SJCRH30 (cell line): ENCODE measurements around the gene NKX2-2. TPM values are rescaled to one million over a fixed set of nuclear protein-coding genes. Genes with fewer than 3 reads are reported as not detected.

Source experiments
- DNase-seq, 2 experiments: peaks; one replicate each; pipeline ENCODE4 v3.0.0-alpha.2; 2015 to 2020
- H3K27ac ChIP-seq: fragments of 250-450 bp; sonication (Bioruptor Pico); 2 replicates; pipeline ENCODE4 v1.5.1; 2020; ENCODE audit warnings: mild to moderate bottlenecking, moderate library complexity
- H3K27me3 ChIP-seq: fragments of 250-450 bp; sonication (Bioruptor Pico); 2 replicates; pipeline ENCODE4 v1.5.1; 2020; ENCODE audit warnings: mild to moderate bottlenecking, moderate library complexity
- H3K36me3 ChIP-seq: fragments of 250-450 bp; sonication (Bioruptor Pico); 2 replicates; pipeline ENCODE4 v1.5.1; 2020; ENCODE audit warnings: mild to moderate bottlenecking, moderate library complexity
- H3K4me1 ChIP-seq: fragments of 250-450 bp; sonication (Bioruptor Pico); 2 replicates; pipeline ENCODE4 v1.5.1; 2020; ENCODE audit warnings: mild to moderate bottlenecking, moderate library complexity
- H3K4me3 ChIP-seq: fragments of 250-450 bp; sonication (Bioruptor Pico); 2 replicates; pipeline ENCODE4 v1.5.1; 2020; ENCODE audit warnings: mild to moderate bottlenecking, moderate library complexity
- H3K9me3 ChIP-seq: fragments of 250-450 bp; sonication (Bioruptor Pico); replicated peaks from 2 replicates; pipeline ENCODE4 v1.5.1; 2020; ENCODE audit warnings: mild to moderate bottlenecking, moderate library complexity
- total RNA-seq: library from RNA; depleted of rRNA; stranded (reverse); fragments of >200 nt; shearing (Covaris generic); gene quantifications from 2 replicates; pipeline ENCODE4 v1.2.3, GENCODE V29; 2014

Gene NKX2-2
- total RNA-seq, 1 experiment from 2014 or later, result not detected

DNA sequence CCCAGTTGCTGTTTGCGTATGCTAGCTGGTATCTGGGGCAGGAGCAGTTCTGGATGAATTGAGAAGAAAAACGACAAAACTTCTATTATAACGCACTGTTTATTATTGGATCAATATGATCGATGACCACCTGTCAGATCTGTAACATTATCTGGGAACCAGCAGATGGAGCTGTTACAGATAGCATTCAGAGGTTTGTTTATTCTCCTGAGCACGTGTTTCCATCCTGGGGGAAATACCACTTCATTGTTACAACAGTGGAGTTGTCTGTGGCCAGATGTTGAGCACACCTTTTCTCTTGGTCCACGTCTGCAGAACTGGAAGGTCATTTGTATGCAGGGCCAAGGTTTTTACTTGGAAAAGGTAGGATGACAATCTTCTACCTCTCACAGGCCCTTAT, 16.0 kb upstream of the NKX2-2 start:
- no peak for DNase-seq
- Histone ChIP-seq H3K9me3 (no peaks in the 10 kb centered on the region), H3K27me3 (peaks cover 6% of the 10 kb centered on the region; the same call in 1 of the 2 replicates), H3K4me1 (no peaks in the 10 kb centered on the region), H3K27ac (no peak overlapping the region), H3K36me3 (no peaks in the 10 kb centered on the region), H3K4me3 (no peak overlapping the region)

DNA sequence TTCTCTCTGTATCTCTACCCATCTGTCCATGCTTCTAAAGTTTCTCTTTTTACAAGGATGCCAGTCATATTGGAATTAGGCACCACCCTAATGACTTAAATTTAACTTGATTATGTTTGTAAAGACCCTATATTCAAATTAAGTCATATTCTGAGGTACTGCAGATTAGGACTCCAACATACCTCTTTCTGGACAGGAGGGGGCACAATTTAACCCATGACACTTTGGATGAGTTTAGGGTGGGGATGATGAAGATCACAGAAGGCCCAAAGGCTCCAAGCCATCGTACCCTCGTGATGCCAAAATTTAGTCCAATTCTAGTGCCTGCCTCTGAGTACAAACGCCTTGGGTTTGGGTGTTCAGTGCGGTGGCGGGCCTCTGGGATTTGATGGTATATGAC, 15.0 kb upstream of the NKX2-2 start:
- no peak for DNase-seq
- H3K4me1 ChIP-seq, result no peaks in the 10 kb centered on the region
- H3K36me3 ChIP-seq, result no peaks in the 10 kb centered on the region
- peaks cover 3% of the 10 kb centered on the region; the same call in 1 of the 2 replicates for H3K27me3 ChIP-seq
- no peak overlapping the region for H3K4me3 ChIP-seq
- no peak overlapping the region for H3K27ac ChIP-seq
- no peaks in the 10 kb centered on the region for H3K9me3 ChIP-seq

DNA sequence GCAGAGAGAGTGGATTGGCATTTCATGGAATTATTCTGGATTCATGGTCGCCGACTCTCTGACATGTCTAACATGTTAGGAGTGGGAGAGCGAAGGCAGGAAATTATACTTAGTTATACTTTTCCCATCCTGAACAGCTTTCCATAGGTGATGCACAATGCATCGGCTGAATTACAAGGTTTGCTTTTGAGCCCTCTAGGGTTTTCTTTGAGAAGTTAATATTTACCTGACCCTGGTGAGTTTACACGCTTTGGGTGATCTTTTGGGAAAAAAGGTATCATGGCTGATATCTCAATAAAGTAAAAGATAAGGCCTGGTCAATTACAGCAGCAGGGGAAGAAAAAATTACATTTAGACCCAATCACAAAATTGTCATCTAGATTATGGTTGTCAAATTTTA, 14.0 kb upstream of the NKX2-2 start:
- no peaks in the 10 kb centered on the region for H3K36me3 ChIP-seq
- no peak overlapping the region for H3K4me3 ChIP-seq
- peaks cover 3% of the 10 kb centered on the region; the same call in 1 of the 2 replicates for H3K27me3 ChIP-seq
- H3K27ac ChIP-seq, result no peak overlapping the region
- H3K9me3 ChIP-seq, result no peaks in the 10 kb centered on the region
- no peaks in the 10 kb centered on the region for H3K4me1 ChIP-seq
- no peak for DNase-seq

DNA sequence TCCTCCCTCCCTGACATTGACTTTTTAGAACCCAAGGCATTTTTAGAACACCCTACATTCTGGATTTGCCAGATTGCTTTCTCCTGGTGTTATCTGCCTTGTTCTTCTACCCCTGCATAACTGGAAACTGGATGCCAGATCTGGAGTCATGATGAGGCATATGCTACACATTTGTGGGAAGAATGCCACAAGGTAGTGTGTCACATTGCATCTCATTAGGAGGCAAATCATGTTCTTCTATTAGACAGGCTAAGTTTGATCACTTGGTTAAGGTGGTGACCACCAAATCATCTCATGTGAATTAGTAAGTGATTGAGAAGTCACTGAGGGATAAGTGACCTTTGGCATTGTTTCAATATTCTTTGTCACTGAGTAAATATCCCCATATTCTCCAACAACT, 12.9 kb upstream of the NKX2-2 start:
- Histone ChIP-seq H3K4me1 (no peaks in the 10 kb centered on the region), H3K27me3 (peaks cover 3% of the 10 kb centered on the region; the same call in 1 of the 2 replicates), H3K36me3 (no peaks in the 10 kb centered on the region), H3K9me3 (no peaks in the 10 kb centered on the region), H3K27ac (no peak overlapping the region), H3K4me3 (no peak overlapping the region)
- DNase-seq, result no peak

DNA sequence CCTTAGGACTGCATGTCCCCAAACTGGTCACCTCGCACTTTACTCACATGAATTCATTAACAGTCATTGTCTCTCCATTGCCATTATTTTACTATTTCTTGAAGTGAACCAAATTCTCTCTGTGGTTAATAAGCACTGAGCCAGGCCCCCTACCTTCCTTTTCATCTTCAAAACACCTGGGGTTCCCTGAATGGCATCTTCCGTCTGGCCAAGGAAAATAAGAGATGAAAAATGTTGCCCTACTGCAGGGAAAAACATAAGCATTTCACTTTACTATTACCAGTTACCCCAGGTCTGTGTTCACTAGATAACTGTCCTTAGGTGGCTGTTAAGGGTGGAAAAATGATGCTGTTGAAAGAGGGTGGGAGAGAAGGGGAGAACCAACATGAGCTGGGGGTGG, 10.0 kb upstream of the NKX2-2 start:
- Histone ChIP-seq H3K36me3 (no peaks in the 10 kb centered on the region), H3K27ac (no peak overlapping the region), H3K4me3 (no peak overlapping the region), H3K9me3 (no peaks in the 10 kb centered on the region), H3K27me3 (peaks cover 3% of the 10 kb centered on the region; the same call in 1 of the 2 replicates), H3K4me1 (no peaks in the 10 kb centered on the region)
- no peak for DNase-seq

DNA sequence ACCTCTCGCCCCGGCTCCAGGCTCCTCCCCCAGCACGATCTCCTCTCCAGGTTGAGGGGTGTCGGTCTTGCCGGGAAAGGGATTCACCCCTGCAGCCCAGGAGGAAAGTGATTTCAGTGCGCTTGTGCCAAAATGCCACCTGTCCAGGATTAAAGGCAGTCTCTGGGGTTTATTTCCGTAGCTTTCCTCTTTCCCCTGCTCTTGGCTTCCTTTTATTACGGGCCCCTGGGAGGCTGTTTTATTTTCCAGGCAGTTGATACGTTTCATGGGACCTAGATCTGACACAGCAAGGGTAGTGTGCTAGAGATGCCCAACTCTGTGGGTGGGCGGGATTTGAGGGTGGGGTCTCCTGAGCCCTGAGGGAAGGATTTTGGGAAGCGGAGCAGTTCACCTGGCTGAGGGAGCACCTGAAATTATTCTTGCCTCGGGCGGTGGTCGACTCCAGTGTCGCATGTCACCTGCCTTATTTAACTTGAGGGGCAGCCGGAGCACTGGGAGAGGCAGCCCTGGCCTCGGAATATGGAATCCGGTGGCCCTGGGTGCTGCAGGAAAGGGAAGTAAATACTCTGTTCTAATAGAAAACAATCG, 9.5 kb upstream of the NKX2-2 start:
- Histone ChIP-seq H3K4me3 (no peak overlapping the region), H3K36me3 (no peaks in the 10 kb centered on the region), H3K4me1 (no peaks in the 10 kb centered on the region), H3K9me3 (no peaks in the 10 kb centered on the region), H3K27ac (no peak overlapping the region), H3K27me3 (peaks cover 3% of the 10 kb centered on the region; the same call in 1 of the 2 replicates)
- no peak for DNase-seq

DNA sequence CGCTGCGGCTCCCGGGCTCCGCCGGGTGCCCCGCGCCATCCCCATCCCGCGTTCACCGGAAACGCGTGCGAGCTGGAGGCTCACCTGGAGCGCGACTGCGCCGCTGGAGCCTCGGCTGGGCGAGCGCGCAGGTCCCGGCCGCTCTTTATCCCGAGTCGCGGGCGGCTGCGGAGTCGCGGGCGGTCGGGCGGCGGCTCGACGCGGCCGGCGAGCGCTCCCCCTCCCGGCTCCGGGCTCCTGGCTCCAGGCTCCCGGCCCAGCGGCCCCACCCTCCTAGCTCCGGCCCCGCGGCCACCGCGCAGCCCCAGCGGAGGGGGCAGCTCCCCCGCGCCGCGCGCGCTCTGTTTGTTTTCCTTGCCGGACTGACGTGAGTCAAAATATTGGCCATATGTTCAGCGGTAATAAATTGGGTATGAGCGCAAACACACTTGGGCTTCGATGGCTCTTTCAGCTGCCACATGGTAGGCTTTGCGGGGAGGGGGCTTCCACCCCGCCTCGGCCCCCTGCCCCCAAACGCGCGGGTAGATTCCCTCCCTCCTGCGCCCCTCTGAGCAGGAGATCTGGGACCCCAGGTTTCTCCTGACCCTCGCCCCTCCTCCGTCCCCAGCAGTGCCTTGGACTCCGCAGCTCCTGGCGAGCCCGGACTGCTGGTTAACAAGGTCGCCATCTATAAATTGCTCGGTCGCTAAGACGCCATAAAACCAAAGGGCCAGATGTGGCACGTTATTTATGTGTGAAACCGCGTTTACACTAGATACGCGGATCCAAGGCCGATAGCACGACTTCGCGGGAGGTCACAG, 8.8 kb upstream of the NKX2-2 start:
- Histone ChIP-seq H3K27me3 (peaks cover 3% of the 10 kb centered on the region; the same call in 1 of the 2 replicates), H3K9me3 (no peaks in the 10 kb centered on the region), H3K4me3 (no peak overlapping the region), H3K27ac (no peak overlapping the region), H3K4me1 (no peaks in the 10 kb centered on the region), H3K36me3 (no peaks in the 10 kb centered on the region)
- no peak for DNase-seq

DNA sequence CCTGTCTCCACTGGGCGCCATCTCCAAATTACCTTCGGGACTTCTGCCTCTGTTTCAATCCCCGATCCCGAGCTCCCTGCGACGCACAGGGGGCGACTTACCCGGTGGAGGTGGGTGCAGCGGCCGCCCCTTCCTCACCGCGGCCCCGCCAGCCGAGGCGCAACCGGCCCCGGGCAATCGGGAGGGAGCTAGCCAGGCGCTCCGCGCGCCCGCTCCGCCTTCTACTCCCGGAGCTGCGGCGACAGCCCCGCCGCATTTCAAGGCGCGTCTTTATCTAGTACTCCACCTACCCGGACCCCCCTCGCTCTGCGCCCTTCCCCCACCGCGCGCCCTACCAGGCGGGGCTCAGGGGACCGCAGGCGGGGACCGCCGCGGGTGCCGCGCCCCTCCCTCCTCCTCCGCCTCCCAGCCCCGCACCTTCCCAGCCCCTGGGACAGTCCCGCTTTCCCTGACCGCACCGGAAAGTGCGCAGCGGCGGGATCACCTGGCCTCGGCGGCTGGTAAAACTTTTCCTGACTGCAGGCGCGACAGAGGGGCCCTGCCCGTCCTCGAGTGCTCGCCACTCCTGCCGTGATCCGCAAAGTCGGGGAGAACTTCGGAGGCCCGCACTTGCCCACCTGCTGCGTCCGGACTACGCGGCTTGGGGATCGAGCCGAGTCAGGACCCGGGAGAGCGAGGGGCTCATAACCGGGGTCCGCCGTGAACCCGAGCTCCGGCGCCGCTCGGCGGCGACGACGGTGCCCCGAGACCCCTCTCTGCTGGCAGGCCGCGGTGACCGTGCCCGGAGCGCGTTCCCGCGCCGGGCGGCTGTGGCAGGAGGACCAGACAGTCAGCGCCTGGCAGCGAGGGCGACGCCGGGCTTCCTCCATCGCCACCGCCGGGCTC, 8.0 kb upstream of the NKX2-2 start:
- no peak overlapping the region for H3K27ac ChIP-seq
- peaks cover 3% of the 10 kb centered on the region; the same call in 1 of the 2 replicates for H3K27me3 ChIP-seq
- H3K36me3 ChIP-seq, result no peaks in the 10 kb centered on the region
- H3K9me3 ChIP-seq, result no peaks in the 10 kb centered on the region
- no peaks in the 10 kb centered on the region for H3K4me1 ChIP-seq
- no peak overlapping the region for H3K4me3 ChIP-seq
- DNase-seq, result no peak

DNA sequence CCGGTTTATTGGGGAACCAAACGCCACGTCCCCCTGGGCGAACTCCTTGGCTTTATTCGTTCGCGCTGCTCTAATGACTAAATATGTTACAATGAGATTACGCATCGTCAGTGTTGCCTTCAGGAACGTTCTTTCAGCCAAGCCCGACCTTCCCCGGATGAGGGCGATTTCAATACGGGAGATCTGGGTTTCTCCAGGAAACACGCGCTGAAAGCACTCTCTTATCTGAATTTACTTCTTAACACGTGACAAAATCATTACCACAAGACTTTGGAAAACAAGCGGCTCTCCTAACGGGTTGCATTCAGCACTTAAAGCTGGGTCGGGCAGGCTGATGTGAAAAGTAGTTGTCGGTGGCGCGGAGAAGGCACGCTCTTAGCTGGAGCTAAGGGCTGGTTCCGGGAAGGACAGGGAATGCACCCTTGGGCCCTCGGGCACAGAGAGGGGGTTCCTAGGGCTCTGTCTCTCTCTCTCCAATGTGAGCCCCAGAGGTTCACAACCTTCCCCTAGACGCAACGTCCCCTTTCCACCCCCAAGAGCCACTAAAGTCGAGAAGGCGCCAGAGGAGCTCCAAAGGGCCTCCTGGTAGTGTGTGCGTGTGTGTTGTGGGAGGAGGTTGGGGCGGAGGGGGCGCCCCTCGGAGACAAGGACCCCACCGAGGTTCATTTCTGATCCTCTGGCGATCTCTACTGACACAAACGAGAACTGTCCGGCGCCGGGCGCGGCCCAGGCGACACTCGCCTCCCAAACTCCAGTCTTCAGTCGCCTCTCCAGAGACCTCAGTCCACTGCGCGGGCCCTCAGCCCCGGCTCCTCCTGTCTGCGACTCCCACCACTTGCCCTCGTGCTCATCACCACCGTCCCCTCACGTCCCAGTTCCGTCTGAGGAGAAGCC, 7.1 kb upstream of the NKX2-2 start:
- peaks cover 3% of the 10 kb centered on the region; the same call in 1 of the 2 replicates for H3K27me3 ChIP-seq
- DNase-seq, result no peak

DNA sequence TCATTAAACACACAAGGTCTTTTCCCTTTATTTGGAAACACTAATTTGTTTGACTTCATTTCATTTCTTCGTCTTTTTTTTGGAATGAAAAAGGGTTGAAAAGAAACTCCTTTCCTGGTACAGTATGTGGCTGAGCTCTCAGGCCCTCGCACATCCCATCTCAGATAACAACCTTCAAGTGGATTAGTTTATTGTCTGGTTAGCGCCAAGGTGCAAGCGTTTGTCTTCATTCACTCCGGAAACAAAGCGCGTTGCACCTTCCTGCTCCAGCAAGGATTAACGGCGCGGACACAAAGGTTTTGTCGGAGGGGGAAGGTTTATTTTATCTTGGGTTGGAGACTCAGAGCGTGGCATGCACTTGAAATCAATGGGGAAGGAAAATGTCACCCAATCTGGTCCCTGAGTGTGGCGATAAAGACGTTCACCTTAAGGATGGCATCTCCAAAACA, 5.3 kb upstream of the NKX2-2 start:
- no peak for DNase-seq
- Histone ChIP-seq H3K27ac (no peak overlapping the region), H3K36me3 (no peaks in the 10 kb centered on the region), H3K4me3 (no peak overlapping the region), H3K27me3 (no peaks in the 10 kb centered on the region), H3K4me1 (no peaks in the 10 kb centered on the region), H3K9me3 (no peaks in the 10 kb centered on the region)

More for the DNA sequence above, 7.1 kb upstream of the NKX2-2 start:
- no peak overlapping the region for H3K27ac ChIP-seq
- no peaks in the 10 kb centered on the region for H3K36me3 ChIP-seq
- H3K4me1 ChIP-seq, result no peaks in the 10 kb centered on the region
- no peaks in the 10 kb centered on the region for H3K9me3 ChIP-seq
- H3K4me3 ChIP-seq, result no peak overlapping the region

DNA sequence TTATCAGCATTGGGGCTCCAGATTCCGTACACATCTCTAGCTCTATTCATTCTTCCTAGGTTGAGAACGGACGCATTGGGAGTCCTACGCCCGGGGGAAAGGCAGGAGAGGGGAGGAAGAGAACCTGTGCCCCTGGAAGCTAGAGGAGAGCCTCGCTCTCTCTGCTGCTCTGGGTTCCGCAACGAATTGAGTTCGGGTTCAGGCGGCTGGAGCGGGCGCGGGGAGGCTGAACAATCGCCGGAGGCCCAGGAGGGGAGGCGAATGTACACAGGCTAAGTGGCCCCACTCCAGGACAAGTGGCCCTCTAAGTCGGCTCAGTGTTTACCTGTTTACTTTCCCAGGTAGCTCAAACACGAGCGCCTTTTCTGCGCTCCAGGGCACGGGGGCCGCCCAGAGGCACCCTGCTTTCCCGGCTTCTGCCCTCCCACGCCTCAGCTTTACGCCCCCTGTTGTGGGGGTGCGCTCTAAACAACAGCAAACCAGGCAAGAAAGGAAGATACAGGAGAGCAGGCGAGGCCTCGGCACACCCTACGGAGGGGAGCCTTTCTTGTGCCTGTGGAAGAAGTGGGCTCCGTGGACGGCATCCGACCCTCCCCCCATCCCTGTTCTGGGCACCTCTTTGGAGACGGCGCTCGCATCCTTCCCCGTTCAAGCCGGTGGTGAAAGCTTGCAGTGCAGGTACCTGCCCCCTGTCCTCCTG, 4.6 kb upstream of the NKX2-2 start:
- Histone ChIP-seq H3K4me3 (no peak overlapping the region), H3K27me3 (no peaks in the 10 kb centered on the region), H3K27ac (no peak overlapping the region), H3K9me3 (no peaks in the 10 kb centered on the region), H3K36me3 (no peaks in the 10 kb centered on the region), H3K4me1 (no peaks in the 10 kb centered on the region)
- DNase-seq, result no peak

DNA sequence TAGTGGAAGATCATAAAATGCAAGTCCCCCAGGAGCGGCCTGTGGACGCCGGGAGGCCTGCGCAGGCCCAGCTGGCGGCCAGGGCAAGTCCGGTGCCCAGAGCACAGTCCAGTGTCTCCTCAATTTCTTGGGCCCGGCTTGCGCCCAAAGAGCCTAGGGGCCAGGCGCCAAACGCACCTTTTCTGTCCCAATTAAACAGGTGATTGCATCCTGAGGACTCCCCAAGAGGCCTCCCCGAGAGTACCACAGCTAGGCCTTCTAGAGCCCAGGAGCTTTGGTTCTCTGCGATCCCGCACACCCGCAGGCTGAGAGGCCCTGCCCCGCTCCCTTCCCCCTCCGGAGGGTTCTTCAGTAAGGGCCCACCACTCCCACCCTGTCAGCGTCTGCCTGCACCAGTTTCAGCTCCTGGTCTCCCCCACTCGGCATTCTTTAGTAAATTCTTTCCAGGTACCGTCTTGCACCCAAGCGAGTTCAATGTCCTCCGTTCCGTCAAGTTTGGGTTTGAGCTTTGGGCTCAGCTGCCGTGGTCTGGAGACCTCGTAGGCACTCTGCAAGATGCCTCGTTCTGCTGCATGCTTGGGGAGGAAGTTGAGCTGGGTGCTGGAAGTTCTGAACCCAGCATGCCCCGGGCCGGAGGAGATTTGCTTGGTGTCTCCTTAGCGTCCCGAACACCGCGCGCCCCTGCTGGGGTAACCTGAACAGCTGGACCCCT, 3.9 kb upstream of the NKX2-2 start:
- DNase-seq, result no peak
- Histone ChIP-seq H3K27me3 (no peaks in the 10 kb centered on the region), H3K4me1 (no peaks in the 10 kb centered on the region), H3K27ac (no peak overlapping the region), H3K4me3 (no peak overlapping the region), H3K9me3 (no peaks in the 10 kb centered on the region), H3K36me3 (no peaks in the 10 kb centered on the region)

DNA sequence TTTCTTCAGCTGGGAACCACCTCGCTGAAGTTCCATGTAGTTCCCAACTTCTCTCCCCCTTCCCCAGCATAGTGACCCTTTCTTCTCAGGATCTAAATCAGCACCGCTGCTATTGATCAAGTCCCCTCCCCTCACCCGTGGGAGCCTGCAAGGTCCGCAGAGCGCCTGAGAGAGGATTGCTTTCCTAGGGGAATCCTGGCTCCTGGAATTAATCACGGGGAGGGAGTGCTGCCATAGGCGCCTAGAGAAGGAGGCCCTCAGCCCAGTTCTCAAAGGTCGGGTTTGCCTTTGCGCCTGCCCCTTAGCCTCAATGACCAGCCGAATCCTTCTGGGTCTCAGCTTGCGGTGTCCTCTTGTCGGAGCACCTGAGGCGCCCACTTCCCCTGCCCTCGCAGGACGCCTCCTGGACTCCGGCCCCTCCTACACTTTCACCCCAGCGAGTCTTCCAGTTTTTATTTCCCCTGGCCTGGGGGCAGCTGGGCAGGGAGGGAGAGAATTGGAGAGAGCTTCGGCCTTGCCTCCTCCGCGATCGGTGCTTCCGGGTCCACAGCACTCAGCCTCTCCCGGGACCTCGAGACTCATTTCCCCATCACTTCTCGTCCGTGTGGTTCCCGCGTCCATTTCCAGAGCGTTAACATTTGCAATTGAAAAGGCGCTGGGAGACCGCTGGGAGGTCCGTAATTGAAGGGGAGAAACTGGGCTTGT, 3.1 kb upstream of the NKX2-2 start:
- no peak for DNase-seq
- Histone ChIP-seq H3K4me1 (no peaks in the 10 kb centered on the region), H3K9me3 (no peaks in the 10 kb centered on the region), H3K36me3 (no peaks in the 10 kb centered on the region), H3K4me3 (no peak overlapping the region), H3K27ac (no peak overlapping the region), H3K27me3 (no peaks in the 10 kb centered on the region)
